Esophagus squamous epithelium (tissue), 5 donors: ENCODE results near the gene KCNQ4. TPM values are rescaled to one million over a fixed set of nuclear protein-coding genes. Genes with fewer than 3 reads are reported as not detected.
A peak's percentile ranks its signal among the peaks of the same experiment; 100 is the strongest.

Source experiments
- DNase-seq: peaks from one replicate; lab custom pipeline; 2025; lab: John Stamatoyannopoulos, UW
- H3K27ac ChIP-seq, 4 donors: fragments of 200-600 bp; sonication (generic); one replicate each; pipeline ENCODE4 v1.5.1; 2016 to 2019; ENCODE audit warnings: mild to moderate bottlenecking in 1 of 4
- H3K27me3 ChIP-seq, 4 donors: fragments of 200-600 bp; sonication (generic); 1 replicate in 3 of 4; 2 replicates in 1 of 4; pipeline versions ENCODE4 v1.5.1 to v1.6.0; 2017 to 2021; ENCODE audit warnings: antibody characterized with exemption in 1 of 4
- H3K36me3 ChIP-seq, 3 donors: fragments of 200-600 bp; sonication (generic); one replicate each; pipeline ENCODE4 v1.5.1; 2016 to 2019
- H3K4me1 ChIP-seq, 3 donors: fragments of 200-600 bp; sonication (generic); one replicate each; pipeline ENCODE4 v1.5.1; 2017 to 2019
- H3K4me3 ChIP-seq, 4 donors: fragments of 200-600 bp; sonication (generic); 1 replicate in 3 of 4; 2 replicates in 1 of 4; pipeline ENCODE4 v1.5.1; 2016 to 2019; ENCODE audit warnings: mild to moderate bottlenecking in 2 of 4, moderate library complexity in 1 of 4
- H3K9me3 ChIP-seq, 3 donors: fragments of 200-600 bp; sonication (generic); one replicate each; pipeline ENCODE4 v1.5.1; 2016 to 2019
- POLR2A ChIP-seq, 4 donors: fragments of 450-650 bp; IDR thresholded peaks; one replicate each; pipeline ENCODE4 v1.6.1; 2017; ENCODE audit warnings: antibody characterized with exemption in 4 of 4, mild to moderate bottlenecking in 4 of 4, moderate library complexity in 3 of 4
- WGBS, 2 donors: methylation state at CpG; one replicate each; pipeline ENCODE4 v1.1.5; 2018; 5-methylcytosine and 5-hydroxymethylcytosine counted together
- intact Hi-C: fragments of 100-400 bp; cut with DNase I; formaldehyde crosslinking; loops from one replicate; pipeline ENCODE4 v1.15.0; 2022
- total RNA-seq, 4 donors: library from RNA; depleted of rRNA; stranded (reverse); fragments of >200 nt; gene quantifications; one replicate each; pipeline ENCODE4 v1.1.0, GENCODE V29; 2016
- TF ChIP-seq, protein P1 (sequence below), 6 experiments: fragments of 450-650 bp in 4 of 6; fragments of 200-600 bp in 2 of 6; sonication (generic) in 2 of 6; IDR thresholded peaks; one replicate each; pipeline ENCODE4 v1.5.1; 2016 to 2019; ENCODE audit warnings: antibody characterized with exemption in 6 of 6, mild to moderate bottlenecking in 4 of 6, moderate library complexity in 4 of 6
- donor health status: DM: yes; HTN: yes; CAD: no.

Gene KCNQ4
- total RNA-seq, 4 donors from 2014 or later: 0.50 to 2.1 (median 0.81) TPM

DNA sequence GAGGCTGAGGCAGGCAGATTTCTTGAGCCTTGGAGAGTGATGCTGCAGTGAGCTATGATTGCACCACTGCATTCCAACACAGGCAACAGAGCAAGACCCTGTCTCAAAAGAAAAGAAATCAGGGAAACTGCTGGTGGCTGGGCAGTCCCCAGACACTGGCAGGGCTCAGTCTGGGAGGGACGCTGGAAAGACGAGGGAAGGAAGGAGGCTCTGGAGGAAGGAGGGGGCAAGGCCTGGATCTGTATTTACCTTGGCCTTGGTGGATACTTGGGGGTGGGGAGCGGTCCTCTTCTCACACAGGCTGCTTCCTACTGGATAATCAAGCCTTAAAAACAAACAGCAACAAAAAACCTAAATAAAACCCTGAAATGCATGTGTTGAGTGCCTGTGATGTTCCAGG lies 24.4 kb downstream of the KCNQ4 start:
- no peaks in the 10 kb centered on the region for H3K36me3 ChIP-seq
- H3K9me3 ChIP-seq: no peaks in the 10 kb centered on the region
- TF ChIP-seq, protein P1, sequence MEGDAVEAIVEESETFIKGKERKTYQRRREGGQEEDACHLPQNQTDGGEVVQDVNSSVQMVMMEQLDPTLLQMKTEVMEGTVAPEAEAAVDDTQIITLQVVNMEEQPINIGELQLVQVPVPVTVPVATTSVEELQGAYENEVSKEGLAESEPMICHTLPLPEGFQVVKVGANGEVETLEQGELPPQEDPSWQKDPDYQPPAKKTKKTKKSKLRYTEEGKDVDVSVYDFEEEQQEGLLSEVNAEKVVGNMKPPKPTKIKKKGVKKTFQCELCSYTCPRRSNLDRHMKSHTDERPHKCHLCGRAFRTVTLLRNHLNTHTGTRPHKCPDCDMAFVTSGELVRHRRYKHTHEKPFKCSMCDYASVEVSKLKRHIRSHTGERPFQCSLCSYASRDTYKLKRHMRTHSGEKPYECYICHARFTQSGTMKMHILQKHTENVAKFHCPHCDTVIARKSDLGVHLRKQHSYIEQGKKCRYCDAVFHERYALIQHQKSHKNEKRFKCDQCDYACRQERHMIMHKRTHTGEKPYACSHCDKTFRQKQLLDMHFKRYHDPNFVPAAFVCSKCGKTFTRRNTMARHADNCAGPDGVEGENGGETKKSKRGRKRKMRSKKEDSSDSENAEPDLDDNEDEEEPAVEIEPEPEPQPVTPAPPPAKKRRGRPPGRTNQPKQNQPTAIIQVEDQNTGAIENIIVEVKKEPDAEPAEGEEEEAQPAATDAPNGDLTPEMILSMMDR (IDR thresholded peaks at IDR 0.05): no peak
- no peak for TF ChIP-seq POLR2A (IDR thresholded peaks at IDR 0.05)
- no peaks in the 10 kb centered on the region for H3K27me3 ChIP-seq
- peaks cover 0 to 27% (median 0%) of the 10 kb centered on the region in 3 donors for H3K4me1 ChIP-seq
- WGBS, 2 donors: 50 to 62% methylated on average over 3 of the region's 3 CpGs
- H3K4me3 ChIP-seq: no peak overlapping the region
- intact Hi-C loops: no loop called here
- no peak for DNase-seq
- H3K27ac ChIP-seq: peak overlapping the region in 2 of 4 donors; percentile 28 to 62

DNA sequence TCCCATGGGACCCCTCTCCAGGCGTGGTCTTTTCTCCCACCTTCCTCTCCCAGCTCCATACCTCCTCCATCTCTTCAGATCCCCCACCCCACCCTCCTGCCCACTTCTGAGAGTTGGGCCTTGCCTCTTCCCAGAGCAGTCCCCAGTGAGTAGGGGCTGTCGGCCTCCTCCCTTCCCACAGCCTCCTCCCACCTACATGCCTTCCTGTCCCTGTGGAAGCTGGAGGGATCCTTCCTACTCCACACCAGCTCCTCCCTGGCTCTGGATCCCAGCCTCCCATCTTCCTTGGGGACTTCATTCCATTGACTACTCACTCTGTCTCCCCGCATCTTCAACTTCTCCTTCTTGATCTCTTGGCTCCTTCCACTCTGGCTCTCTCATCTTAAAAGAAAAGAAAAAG lies 24.9 kb downstream of the KCNQ4 start:
- intact Hi-C loops: no loop called here
- Histone ChIP-seq H3K4me1 (peaks cover 0 to 26% (median 0%) of the 10 kb centered on the region in 3 donors), H3K27ac (peak overlapping the region in 2 of 4 donors; percentile 28 to 62), H3K4me3 (no peak overlapping the region), H3K27me3 (no peaks in the 10 kb centered on the region), H3K9me3 (no peaks in the 10 kb centered on the region), H3K36me3 (no peaks in the 10 kb centered on the region)
- whole genome bisulfite sequencing, 2 donors: 75 to 76% methylated on average over 3 of the region's 3 CpGs
- TF ChIP-seq, protein P1 (IDR thresholded peaks at IDR 0.05): no peak
- DNase-seq: no peak

DNA sequence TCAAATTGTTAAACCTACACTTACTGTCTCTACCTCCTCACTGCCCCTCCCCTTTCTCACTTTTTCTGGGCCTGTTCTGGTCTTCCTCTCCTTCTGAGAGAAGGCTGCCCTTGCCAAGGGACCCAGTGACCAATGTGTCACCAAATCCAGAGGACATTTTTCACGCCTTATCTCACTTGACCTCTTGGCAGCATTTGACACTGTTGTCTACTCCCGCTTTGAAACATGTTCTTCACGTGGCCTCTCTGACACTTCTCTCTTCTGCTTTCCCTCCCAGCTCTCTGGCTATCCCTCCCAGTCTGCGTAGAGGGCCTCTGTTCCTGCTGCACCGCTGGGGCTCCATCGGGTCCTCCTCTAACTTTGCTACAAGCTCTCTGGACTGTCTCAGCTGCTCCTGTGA lies 25.3 kb downstream of the KCNQ4 start:
- no peaks in the 10 kb centered on the region for H3K36me3 ChIP-seq
- TF ChIP-seq, protein P1 (IDR thresholded peaks at IDR 0.05): no peak
- no peak for TF ChIP-seq POLR2A (IDR thresholded peaks at IDR 0.05)
- intact Hi-C loops: no loop called here
- no peak overlapping the region for H3K4me3 ChIP-seq
- DNase-seq: no peak
- peaks cover 0 to 23% (median 0%) of the 10 kb centered on the region in 3 donors for H3K4me1 ChIP-seq
- WGBS, 2 donors: 58 to 80% methylated on average over 6 of the region's 6 CpGs
- H3K27ac ChIP-seq: no peak overlapping the region
- no peaks in the 10 kb centered on the region for H3K9me3 ChIP-seq
- no peaks in the 10 kb centered on the region for H3K27me3 ChIP-seq

DNA sequence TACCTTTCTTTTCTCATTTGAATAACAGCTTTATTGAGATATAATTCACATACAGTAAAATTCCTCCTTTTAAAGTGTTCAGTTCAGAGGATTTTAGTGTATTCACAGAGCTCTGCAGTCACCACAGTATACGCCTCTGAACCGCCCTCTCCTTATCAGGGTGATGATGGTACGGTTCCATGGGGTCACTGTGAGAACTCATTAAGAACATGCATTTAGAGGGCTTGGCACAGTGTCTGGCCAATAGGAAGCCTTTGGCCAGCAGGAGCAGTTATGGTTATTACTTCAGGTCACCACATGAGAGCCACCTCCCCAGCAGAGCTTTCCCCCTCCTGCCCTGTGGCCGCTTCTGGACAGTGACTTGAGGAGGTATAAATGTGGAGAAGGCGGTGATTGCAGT lies 27.3 kb downstream of the KCNQ4 start:
- Histone ChIP-seq H3K27ac (no peak overlapping the region), H3K4me3 (no peak overlapping the region), H3K4me1 (peaks cover 0 to 23% (median 0%) of the 10 kb centered on the region in 3 donors), H3K9me3 (no peaks in the 10 kb centered on the region), H3K36me3 (no peaks in the 10 kb centered on the region), H3K27me3 (no peaks in the 10 kb centered on the region)
- TF ChIP-seq, protein P1 (IDR thresholded peaks at IDR 0.05): no peak
- TF ChIP-seq POLR2A (IDR thresholded peaks at IDR 0.05): no peak
- DNase-seq: no peak
- intact Hi-C loops: no loop called here
- 87 to 92% methylated on average over 5 of the region's 5 CpGs for WGBS, 2 donors

DNA sequence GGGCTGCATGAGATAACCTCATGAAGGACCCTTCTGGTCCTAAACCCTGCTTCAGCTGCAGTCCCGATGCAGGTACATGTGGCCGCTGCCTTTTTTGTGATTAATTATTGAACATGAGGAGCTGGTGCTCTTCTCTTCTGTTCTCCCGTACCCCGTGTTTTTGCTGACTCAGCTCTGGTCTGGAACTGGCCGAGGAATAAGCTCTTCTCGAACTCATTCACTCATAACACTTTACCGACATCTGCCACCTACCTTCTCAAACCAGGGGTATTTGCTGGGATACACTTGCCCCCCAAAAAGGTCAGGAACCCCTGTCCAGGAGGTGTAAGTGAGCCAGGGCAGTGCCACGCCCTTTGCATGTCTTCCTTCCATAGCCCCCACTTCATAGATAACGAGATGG lies 31.8 kb downstream of the KCNQ4 start:
- intact Hi-C loops: no loop called here
- Histone ChIP-seq H3K9me3 (no peaks in the 10 kb centered on the region), H3K4me1 (peaks cover 6 to 21% (median 9%) of the 10 kb centered on the region in 3 donors), H3K4me3 (no peak overlapping the region), H3K27ac (no peak overlapping the region), H3K27me3 (peaks cover 0 to 8% (median 0%) of the 10 kb centered on the region in 4 donors), H3K36me3 (no peaks in the 10 kb centered on the region)
- 66 to 82% methylated on average over 4 to 8 of the region's 9 CpGs for WGBS, 2 donors
- TF ChIP-seq, protein P1 (IDR thresholded peaks at IDR 0.05): no peak
- TF ChIP-seq POLR2A (IDR thresholded peaks at IDR 0.05): no peak
- DNase-seq: no peak
